Naive thymus-derived CD8-positive, alpha-beta T cell (primary cell): ENCODE data around the gene MALSU1. TPM values are rescaled to one million over a fixed set of nuclear protein-coding genes. Genes with fewer than 3 reads are reported as not detected.

ENCODE experiments used
- ATAC-seq, 2 donors: fragments of 150-1000 bp; cut with Tn5 transposase in 1 of 2; sonication (Bioruptor Pico), chemical (Tn5 transposase) in 1 of 2; 1 replicate in 1 of 2; 2 replicates in 1 of 2; pipeline ENCODE4 v1.10.0; 2021; ENCODE audit warnings: mild to moderate bottlenecking in 2 of 2, moderate library complexity in 2 of 2
- POLR2A ChIA-PET: fragments of 350-600 bp; sonication (Branson Sonifier 250); formaldehyde crosslinking; loops from one replicate; lab custom pipeline; 2021; ENCODE audit warnings: antibody characterized with exemption; lab: Charles Lee
- DNase-seq, 10 donors: peaks; one replicate each; pipeline versions ENCODE4 v3.0.0 to v3.0.0-alpha.2; 2020 to 2022
- H3K27ac Mint-ChIP-seq, 10 donors: one replicate each; pipeline ENCODE4 v1.8.0; 2020 to 2022; ENCODE audit warnings: mild to moderate bottlenecking in 10 of 10, mixed read lengths in 10 of 10, moderate library complexity in 4 of 10, inconsistent platforms in 1 of 10
- H3K27me3 Mint-ChIP-seq, 5 donors: one replicate each; pipeline ENCODE4 v1.8.0; 2021 to 2022; ENCODE audit warnings: mixed read lengths in 5 of 5
- H3K36me3 Mint-ChIP-seq, 3 donors: one replicate each; pipeline ENCODE4 v1.8.0; 2020 to 2022; ENCODE audit warnings: mixed read lengths in 3 of 3, mild to moderate bottlenecking in 2 of 3, inconsistent platforms in 1 of 3
- H3K4me1 Mint-ChIP-seq, 4 donors: one replicate each; pipeline ENCODE4 v1.8.0; 2021 to 2022; ENCODE audit warnings: mixed read lengths in 4 of 4
- H3K4me3 Mint-ChIP-seq, 10 donors: one replicate each; pipeline ENCODE4 v1.8.0; 2020 to 2022; ENCODE audit warnings: mild to moderate bottlenecking in 10 of 10, mixed read lengths in 10 of 10, moderate library complexity in 6 of 10, inconsistent platforms in 1 of 10
- H3K9me3 Mint-ChIP-seq, 9 donors: one replicate each; pipeline ENCODE4 v1.8.0; 2020 to 2022; ENCODE audit warnings: mixed read lengths in 9 of 9, mild to moderate bottlenecking in 3 of 9, inconsistent platforms in 1 of 9, moderate library complexity in 1 of 9
- polyA plus RNA-seq, 3 donors: library from polyadenylated mRNA; unstranded; fragments of 300-500 nt; fragmentation: Illumina TruSeq; gene quantifications; one replicate each; pipeline ENCODE4 v1.2.3, GENCODE V29; 2021
- total RNA-seq, 8 experiments: library from RNA in 2 of 8; stranded (reverse) in 2 of 8; gene quantifications; one replicate each; pipeline ENCODE4 v1.2.3 and lab custom pipeline; 2021 to 2026

Gene MALSU1
- total and polyA plus RNA-seq, 5 experiments from 2014 or later, result 46.5 to 71.6 (median 52.5) TPM

- ATAC-seq (no peak), DNase-seq (no peak)
- Mint-ChIP-seq H3K27me3 (peaks cover 0 to 13% (median 3%) of the 10 kb centered on the region in 5 donors), H3K9me3 (peaks cover 0 to 2% (median 0%) of the 10 kb centered on the region in 9 donors), H3K36me3 (peaks cover 0 to 2% (median 0%) of the 10 kb centered on the region in 3 donors), H3K4me3 (no peak overlapping the region), H3K27ac (peak overlapping the region in 1 of 10 donors; percentile 51), H3K4me1 (peaks cover 2 to 10% (median 7%) of the 10 kb centered on the region in 4 donors)
- POLR2A ChIA-PET, result interaction anchor here (1.1 kb wide), 1 partner anchor 17 kb away, joined by 4 read pairs; no protein-coding TSS in a partner anchor
Measured at GRCh38 chr7:23272275-23272674, 26.9 kb upstream of the MALSU1 start.

- H3K36me3 Mint-ChIP-seq, result no peaks in the 10 kb centered on the region
- DNase-seq (peak; percentile 72 to 92 (median 83)), ATAC-seq (peak; percentile 97 to 99)
- H3K4me3 Mint-ChIP-seq, result peak overlapping the region; percentile 48 to 80 (median 70)
- H3K4me1 Mint-ChIP-seq, result peaks cover 2 to 10% (median 7%) of the 10 kb centered on the region in 4 donors
- no peaks in the 10 kb centered on the region for H3K9me3 Mint-ChIP-seq
- POLR2A ChIA-PET, result interaction anchor here (1.1 to 1.2 kb wide), 2 partner anchors 17 to 72 kb away, joined by 3 to 4 read pairs; no protein-coding TSS in a partner anchor
- no peak overlapping the region for H3K27ac Mint-ChIP-seq
- peaks cover 0 to 11% (median 3%) of the 10 kb centered on the region in 5 donors for H3K27me3 Mint-ChIP-seq
Measured at GRCh38 chr7:23273141-23273599, 26.0 kb upstream of the MALSU1 start.

GRCh38 chr7:23275912-23276311 lies 23.2 kb upstream of the MALSU1 start:
- Mint-ChIP-seq H3K36me3 (no peaks in the 10 kb centered on the region), H3K9me3 (no peaks in the 10 kb centered on the region), H3K4me3 (no peak overlapping the region), H3K27ac (no peak overlapping the region), H3K4me1 (peaks cover 2 to 10% (median 7%) of the 10 kb centered on the region in 4 donors), H3K27me3 (peaks cover 0 to 7% (median 3%) of the 10 kb centered on the region in 5 donors)
- POLR2A ChIA-PET, result no interaction called here
- ATAC-seq (no peak), DNase-seq (no peak)

DNA sequence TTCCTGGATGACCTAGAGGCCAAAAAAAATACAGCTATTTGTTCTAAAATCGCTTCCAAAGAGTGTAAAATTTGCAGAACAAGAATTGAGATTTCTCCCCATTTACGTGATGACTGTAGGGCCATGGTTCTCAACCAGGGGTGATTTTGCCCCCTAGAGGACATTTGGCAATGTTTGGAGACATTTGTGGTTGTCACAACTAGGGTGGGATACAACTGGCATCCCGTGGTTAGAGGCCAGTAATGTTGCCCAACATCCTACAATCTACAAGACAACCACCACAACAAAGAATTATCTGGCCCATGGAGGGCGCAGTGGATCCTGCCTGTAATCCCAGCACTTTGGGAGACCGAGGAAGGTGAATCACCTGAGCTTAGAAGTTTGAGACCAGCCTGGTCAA lies 22.8 kb upstream of the MALSU1 start:
- POLR2A ChIA-PET, result interaction anchor here (0.7 kb wide), 1 partner anchor 191 kb away, joined by 4 read pairs; no protein-coding TSS in a partner anchor
- peaks cover 0 to 5% (median 3%) of the 10 kb centered on the region in 5 donors for H3K27me3 Mint-ChIP-seq
- H3K36me3 Mint-ChIP-seq, result no peaks in the 10 kb centered on the region
- H3K4me1 Mint-ChIP-seq, result peaks cover 2 to 10% (median 7%) of the 10 kb centered on the region in 4 donors
- H3K27ac Mint-ChIP-seq, result no peak overlapping the region
- no peak for ATAC-seq
- H3K4me3 Mint-ChIP-seq, result no peak overlapping the region
- no peak for DNase-seq
- no peaks in the 10 kb centered on the region for H3K9me3 Mint-ChIP-seq

- Mint-ChIP-seq H3K27ac (no peak overlapping the region), H3K4me1 (peaks cover 2 to 10% (median 7%) of the 10 kb centered on the region in 4 donors), H3K9me3 (no peaks in the 10 kb centered on the region), H3K36me3 (no peaks in the 10 kb centered on the region), H3K27me3 (peaks cover 0 to 5% (median 3%) of the 10 kb centered on the region in 5 donors), H3K4me3 (no peak overlapping the region)
- ATAC-seq (no peak), DNase-seq (no peak)
- POLR2A ChIA-PET, result interaction anchor here (0.7 to 0.8 kb wide), 2 partner anchors 156 to 191 kb away, joined by 3 to 4 read pairs; no protein-coding TSS in a partner anchor
Measured at GRCh38 chr7:23276947-23277346, 22.2 kb upstream of the MALSU1 start.

DNA sequence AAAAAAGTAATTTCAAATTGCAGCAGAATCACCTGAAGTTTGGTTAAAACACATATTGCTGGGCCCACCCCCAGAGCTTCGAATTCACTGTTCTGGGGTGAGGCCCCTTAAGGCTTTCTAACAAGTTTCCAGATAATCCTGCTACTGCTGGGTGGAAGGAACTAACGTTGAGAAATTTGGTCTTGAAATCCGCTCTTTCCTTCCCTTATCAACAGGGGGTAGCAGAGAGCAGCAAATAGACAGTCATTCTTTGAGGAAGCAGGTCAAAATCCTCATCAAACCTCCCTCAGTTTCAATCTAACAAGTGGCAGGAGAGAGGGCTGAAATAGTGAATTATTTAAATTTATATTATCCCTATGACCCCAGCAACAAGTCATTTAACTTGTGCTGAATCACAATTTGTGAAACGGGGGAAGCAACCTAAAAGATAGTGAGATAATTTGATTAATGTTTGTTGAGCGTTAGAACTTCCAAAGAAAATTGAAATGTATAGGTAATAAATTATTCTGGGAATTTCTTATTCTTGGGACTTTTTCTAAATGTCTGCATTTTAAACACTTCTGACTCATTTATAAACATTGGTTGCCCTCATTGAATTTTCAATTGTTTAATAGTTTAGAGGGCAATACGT lies 21.7 kb upstream of the MALSU1 start:
- peaks cover 2 to 10% (median 7%) of the 10 kb centered on the region in 4 donors for H3K4me1 Mint-ChIP-seq
- ATAC-seq (peak; percentile 50 to 55), DNase-seq (peak in 6 of 10 donors; percentile 19 to 65 (median 49))
- no peak overlapping the region for H3K4me3 Mint-ChIP-seq
- POLR2A ChIA-PET, result interaction anchor here (0.8 kb wide), 1 partner anchor 156 kb away, joined by 3 read pairs; no protein-coding TSS in a partner anchor
- H3K9me3 Mint-ChIP-seq, result no peaks in the 10 kb centered on the region
- peaks cover 0 to 2% (median 0%) of the 10 kb centered on the region in 5 donors for H3K27me3 Mint-ChIP-seq
- no peaks in the 10 kb centered on the region for H3K36me3 Mint-ChIP-seq
- H3K27ac Mint-ChIP-seq, result no peak overlapping the region

- no peaks in the 10 kb centered on the region for H3K4me1 Mint-ChIP-seq
- POLR2A ChIA-PET, result no interaction called here
Measured at GRCh38 chr7:23279819-23280525, 19.2 kb upstream of the MALSU1 start.

GRCh38 chr7:23283086-23283485 lies 16.1 kb upstream of the MALSU1 start:
- Mint-ChIP-seq H3K27ac (no peak overlapping the region), H3K4me1 (peaks cover 7 to 8% (median 7%) of the 10 kb centered on the region in 4 donors), H3K9me3 (no peaks in the 10 kb centered on the region), H3K36me3 (no peaks in the 10 kb centered on the region), H3K27me3 (peaks cover 0 to 3% (median 0%) of the 10 kb centered on the region in 5 donors), H3K4me3 (no peak overlapping the region)
- POLR2A ChIA-PET, result interaction anchor here (0.6 kb wide), 1 partner anchor 19 kb away, joined by 3 read pairs; no protein-coding TSS in a partner anchor
- ATAC-seq (no peak), DNase-seq (no peak)

More at GRCh38 chr7:23279819-23280525, 19.2 kb upstream of the MALSU1 start:
- DNase-seq (no peak), ATAC-seq (no peak)
- peaks cover 0 to 3% (median 0%) of the 10 kb centered on the region in 5 donors for H3K27me3 Mint-ChIP-seq
- no peaks in the 10 kb centered on the region for H3K9me3 Mint-ChIP-seq
- no peaks in the 10 kb centered on the region for H3K36me3 Mint-ChIP-seq
- no peak overlapping the region for H3K27ac Mint-ChIP-seq
- no peak overlapping the region for H3K4me3 Mint-ChIP-seq

DNA sequence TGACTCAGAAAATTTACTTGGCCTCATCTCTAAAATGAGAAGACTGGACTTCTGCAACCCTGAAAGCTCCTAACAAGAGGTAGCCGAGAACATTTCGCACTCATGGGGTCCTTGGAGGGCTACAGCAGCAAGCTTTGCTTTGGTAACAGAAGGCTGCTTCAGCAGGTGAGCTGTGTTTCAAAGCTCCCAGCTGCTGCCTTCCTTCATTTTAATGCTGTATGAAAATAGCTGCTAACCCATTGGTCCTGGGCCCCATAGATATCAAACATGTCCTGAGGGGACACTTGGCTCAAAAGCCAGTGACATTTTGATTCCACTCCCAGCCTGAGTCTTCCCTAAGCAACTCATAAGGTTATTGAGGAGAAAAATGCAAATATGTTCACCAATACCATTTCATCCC lies 14.3 kb upstream of the MALSU1 start:
- no peak overlapping the region for H3K27ac Mint-ChIP-seq
- no peaks in the 10 kb centered on the region for H3K9me3 Mint-ChIP-seq
- peaks cover 0 to 3% (median 0%) of the 10 kb centered on the region in 5 donors for H3K27me3 Mint-ChIP-seq
- H3K4me3 Mint-ChIP-seq, result no peak overlapping the region
- POLR2A ChIA-PET, result no interaction called here
- H3K36me3 Mint-ChIP-seq, result no peaks in the 10 kb centered on the region
- DNase-seq (no peak), ATAC-seq (no peak)
- H3K4me1 Mint-ChIP-seq, result peaks cover 7 to 16% (median 11%) of the 10 kb centered on the region in 4 donors

- H3K27ac Mint-ChIP-seq, result peak overlapping the region in 1 of 10 donors; percentile 25
- H3K36me3 Mint-ChIP-seq, result no peaks in the 10 kb centered on the region
- POLR2A ChIA-PET, result no interaction called here
- H3K4me1 Mint-ChIP-seq, result peaks cover 7 to 24% (median 11%) of the 10 kb centered on the region in 4 donors
- no peaks in the 10 kb centered on the region for H3K9me3 Mint-ChIP-seq
- H3K27me3 Mint-ChIP-seq, result peaks cover 0 to 2% (median 0%) of the 10 kb centered on the region in 5 donors
- DNase-seq, result no peak
- H3K4me3 Mint-ChIP-seq, result no peak overlapping the region
- no peak for ATAC-seq
Measured at GRCh38 chr7:23285657-23286646, 13.2 kb upstream of the MALSU1 start.

DNA sequence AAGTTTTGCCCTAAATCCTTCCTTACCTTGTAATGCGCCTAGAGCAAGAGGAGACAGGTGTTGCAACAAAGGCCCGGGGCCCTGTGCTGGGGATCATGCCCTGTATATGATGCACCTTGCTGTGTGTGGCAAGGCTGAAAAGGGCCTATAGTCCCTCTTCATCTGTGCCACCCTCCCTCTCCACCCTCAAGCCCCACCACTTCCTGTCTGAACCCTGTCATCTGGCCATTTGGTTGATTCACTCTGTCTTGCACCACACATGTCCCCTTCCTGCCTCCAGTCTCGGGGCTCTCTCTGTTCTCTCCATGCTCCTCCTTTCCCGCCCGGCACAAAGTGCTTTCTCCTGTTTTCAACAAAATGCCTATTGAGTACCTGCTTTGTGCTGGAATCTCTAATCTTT lies 11.5 kb upstream of the MALSU1 start:
- Mint-ChIP-seq H3K9me3 (no peaks in the 10 kb centered on the region), H3K27me3 (peaks cover 0 to 2% (median 0%) of the 10 kb centered on the region in 5 donors), H3K36me3 (no peaks in the 10 kb centered on the region), H3K4me1 (peaks cover 7 to 24% (median 11%) of the 10 kb centered on the region in 4 donors), H3K27ac (peak overlapping the region in 6 of 10 donors; percentile 26 to 81 (median 62)), H3K4me3 (peak overlapping the region in 2 of 10 donors; percentile 4)
- POLR2A ChIA-PET, result no interaction called here
- DNase-seq (no peak), ATAC-seq (no peak)
